SU-DHL-6 (cell line): Measurements from ENCODE around the gene ARHGEF18.

ENCODE experiments used
- H2AFZ ChIP-seq: fragments of 200-600 bp; sonication (generic); 2 replicates; pipeline ENCODE4 v1.6.1; 2014; ENCODE audit warnings: low read depth, mild to moderate bottlenecking, moderate library complexity, mixed read lengths, antibody characterized with exemption, low read length; ENCODE audit not compliant: severe bottlenecking
- H3F3A ChIP-seq: fragments of 200-600 bp; shearing (Covaris generic); 2 replicates; pipeline ENCODE4 v1.6.0; 2016; ENCODE audit warnings: antibody characterized with exemption, mild to moderate bottlenecking; ENCODE audit not compliant: insufficient read depth
- H3K27ac ChIP-seq: fragments of 200-600 bp; sonication (generic); 2 replicates; pipeline ENCODE4 v1.5.1; 2016; ENCODE audit warnings: low read depth, mild to moderate bottlenecking, low read length, moderate library complexity, mixed read lengths
- H3K27me3 ChIP-seq: fragments of 200-600 bp; sonication (generic), shearing (Covaris generic); 2 replicates; pipeline ENCODE4 v1.6.0; 2014; ENCODE audit warnings: mild to moderate bottlenecking, low read length
- H3K36me3 ChIP-seq: fragments of 200-600 bp; sonication (generic); 2 replicates; pipeline ENCODE4 v1.6.1; 2014; ENCODE audit warnings: mild to moderate bottlenecking, low read length, mixed read lengths
- H3K4me2 ChIP-seq: fragments of 300-600, 200-600 bp; shearing (Covaris generic), sonication (generic); 2 replicates; pipeline ENCODE4 v1.6.0; 2014; ENCODE audit warnings: low read length, low read depth, mild to moderate bottlenecking; ENCODE audit not compliant: poor library complexity, severe bottlenecking
- H3K4me3 ChIP-seq: fragments of 200-600 bp; sonication (generic); 2 replicates; pipeline ENCODE4 v1.5.1; 2014; ENCODE audit warnings: antibody characterized with exemption, low read length, mild to moderate bottlenecking, mixed read lengths; ENCODE audit not compliant: insufficient read depth, poor library complexity, severe bottlenecking
- H3K79me2 ChIP-seq: fragments of 200-600 bp; sonication (generic); 2 replicates; pipeline ENCODE4 v1.6.1; 2014; ENCODE audit warnings: mild to moderate bottlenecking, low read length, moderate library complexity; ENCODE audit not compliant: insufficient read depth
- H3K9ac ChIP-seq: fragments of 200-600 bp; sonication (generic); 2 replicates; pipeline ENCODE4 v1.7.0; 2014; ENCODE audit warnings: mild to moderate bottlenecking, low read length
- H3K9me2 ChIP-seq: fragments of 200-600 bp; sonication (generic); replicated peaks from 2 replicates; pipeline ENCODE4 v1.6.1; 2014; ENCODE audit warnings: low read length; ENCODE audit not compliant: insufficient read depth
- H3K9me3 ChIP-seq: fragments of 200-600 bp; sonication (generic); 2 replicates; pipeline ENCODE4 v1.6.1; 2014; ENCODE audit warnings: low read length, mixed read lengths; ENCODE audit not compliant: insufficient read depth
- H4K20me1 ChIP-seq: fragments of 200-600 bp; sonication (generic); 2 replicates; pipeline ENCODE4 v1.6.1; 2014; ENCODE audit warnings: low read depth, mild to moderate bottlenecking, antibody characterized with exemption, low read length, moderate library complexity, mixed read lengths
- CTCF ChIP-seq: fragments of 200-600 bp; sonication (generic); IDR thresholded peaks from one replicate; pipeline ENCODE4 v1.5.1; 2017; ENCODE audit warnings: antibody characterized with exemption, mild to moderate bottlenecking, low read length, moderate library complexity; ENCODE audit not compliant: insufficient read depth, poor library complexity, severe bottlenecking
- EZH2phosphoT487 ChIP-seq: fragments of 200-600 bp; sonication (generic), shearing (Covaris generic); conservative IDR thresholded peaks from 2 replicates; pipeline ENCODE4 v1.6.1; 2018; ENCODE audit warnings: mild to moderate bottlenecking, antibody characterized with exemption, low read length, moderate library complexity, mixed read lengths

ARHGEF18 gene

GRCh38 chr19:7393459-7393858 is 44.7 kb downstream of the ARHGEF18 start:
- no peaks in the 10 kb centered on the region for H4K20me1 ChIP-seq
- H3K9ac ChIP-seq = no peak overlapping the region
- H3K9me2 ChIP-seq = no peaks in the 10 kb centered on the region
- H3K4me2 ChIP-seq = no peak overlapping the region
- H3K27ac ChIP-seq = peak overlapping the region; percentile 5; the same call in 1 of the 2 replicates
- H3K79me2 ChIP-seq = peaks cover 34% of the 10 kb centered on the region
- H3F3A ChIP-seq = peaks cover 20% of the 10 kb centered on the region
- H3K27me3 ChIP-seq = no peaks in the 10 kb centered on the region
- H3K36me3 ChIP-seq = no peaks in the 10 kb centered on the region
- H3K9me3 ChIP-seq = no peaks in the 10 kb centered on the region
- no peak overlapping the region for H3K4me3 ChIP-seq
- H2AFZ ChIP-seq = no peak overlapping the region
- no peak for TF ChIP-seq EZH2phosphoT487
- TF ChIP-seq CTCF = no peak

GRCh38 chr19:7393939-7394730 is 45.4 kb downstream of the ARHGEF18 start:
- Histone ChIP-seq H3K9me3 (no peaks in the 10 kb centered on the region), H3K4me2 (peak overlapping the region; percentile 83), H4K20me1 (no peaks in the 10 kb centered on the region), H3K36me3 (no peaks in the 10 kb centered on the region), H3K9me2 (no peaks in the 10 kb centered on the region), H3K4me3 (peak overlapping the region; percentile 91), H3K79me2 (peaks cover 40% of the 10 kb centered on the region), H3K27ac (peak overlapping the region; percentile 5; the same call in 1 of the 2 replicates), H3K9ac (peak overlapping the region; percentile 88), H2AFZ (no peak overlapping the region), H3K27me3 (no peaks in the 10 kb centered on the region), H3F3A (peaks cover 26% of the 10 kb centered on the region)
- TF ChIP-seq EZH2phosphoT487 (no peak), CTCF (no peak)

- H3K27me3 ChIP-seq = no peaks in the 10 kb centered on the region
- TF ChIP-seq CTCF = no peak
- no peak for TF ChIP-seq EZH2phosphoT487
- H3K36me3 ChIP-seq = no peaks in the 10 kb centered on the region
- peak overlapping the region; percentile 40 for H3K27ac ChIP-seq
- no peaks in the 10 kb centered on the region for H3K9me2 ChIP-seq
- no peak overlapping the region for H2AFZ ChIP-seq
- peak overlapping the region; percentile 91 for H3K4me3 ChIP-seq
- H3F3A ChIP-seq = peaks cover 28% of the 10 kb centered on the region
- H4K20me1 ChIP-seq = no peaks in the 10 kb centered on the region
- no peaks in the 10 kb centered on the region for H3K9me3 ChIP-seq
- peaks cover 47% of the 10 kb centered on the region for H3K79me2 ChIP-seq
- H3K9ac ChIP-seq = peak overlapping the region; percentile 88
- peak overlapping the region; percentile 83 for H3K4me2 ChIP-seq
These were observed 46.1 kb downstream of the ARHGEF18 start for GRCh38 chr19:7394731-7395359.
